Nephron progenitor cell (in vitro differentiated cells): ENCODE measurements around the gene NMT1.
"Not testable (repeated sequence)": the region's sequence is repeated elsewhere in the genome, so short reads cannot be mapped to it uniquely, and the experiment has no call there.

Source experiments
- DNase-seq: peaks from one replicate; pipeline ENCODE4 v3.0.0; 2021
- H3K27ac Mint-ChIP-seq: 2 replicates; pipeline ENCODE4 v1.8.0; 2021; ENCODE audit warnings: mild to moderate bottlenecking, moderate library complexity, mixed read lengths
- H3K27me3 Mint-ChIP-seq: 2 replicates; pipeline ENCODE4 v1.8.0; 2021; ENCODE audit warnings: mild to moderate bottlenecking, low read depth, mixed read lengths; ENCODE audit not compliant: poor library complexity
- H3K36me3 Mint-ChIP-seq: 2 replicates; pipeline ENCODE4 v1.8.0; 2021; ENCODE audit warnings: low read depth, mixed read lengths
- H3K4me1 Mint-ChIP-seq: 2 replicates; pipeline ENCODE4 v1.8.0; 2021; ENCODE audit warnings: mixed read lengths
- H3K4me3 Mint-ChIP-seq: 2 replicates; pipeline ENCODE4 v1.8.0; 2021; ENCODE audit warnings: mild to moderate bottlenecking, moderate library complexity, mixed read lengths
- H3K9me3 Mint-ChIP-seq: 2 replicates; pipeline ENCODE4 v1.8.0; 2021; ENCODE audit warnings: mild to moderate bottlenecking, moderate library complexity, mixed read lengths
- TF ChIP-seq, protein P1 (sequence below): fragments of 200-600 bp; sonication (generic); IDR thresholded peaks from 2 replicates; pipeline ENCODE4 v1.5.0; 2021; ENCODE audit warnings: antibody characterized with exemption

The NMT1 gene

DNA sequence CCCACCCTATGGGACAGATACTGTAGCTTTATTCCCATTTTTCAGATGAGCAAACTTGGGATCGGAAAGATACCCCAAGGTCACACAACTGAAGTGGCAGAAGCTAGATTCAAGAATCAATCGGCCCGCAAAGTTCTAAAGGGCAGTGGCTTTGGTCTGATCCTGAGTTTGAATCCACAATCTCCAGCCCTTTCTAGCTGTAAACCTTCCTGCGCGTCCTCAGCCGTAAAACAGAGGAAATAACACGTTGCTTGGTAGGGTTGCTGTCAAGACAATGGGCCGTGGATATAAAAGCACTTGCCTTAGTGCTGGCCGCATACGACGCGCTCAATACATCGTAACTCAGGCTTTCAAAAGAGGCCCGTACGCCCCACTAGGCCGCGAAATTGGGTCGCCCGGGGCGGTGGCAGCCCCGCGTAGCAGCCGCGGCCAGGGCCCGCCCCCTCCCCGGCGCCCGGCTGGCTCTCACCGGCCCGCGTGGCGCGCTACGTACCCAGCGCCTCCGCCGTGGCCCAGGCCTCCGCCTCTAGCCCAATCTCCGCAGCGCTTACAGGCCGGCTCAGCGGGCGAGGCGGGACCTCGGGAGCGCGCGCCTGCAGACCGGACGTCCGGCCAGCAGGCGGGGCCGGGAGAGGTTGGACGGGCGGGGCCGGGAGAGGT, 9.9 kb upstream of the NMT1 start, which contains the start of gene DCAKD:
DCAKD (minus strand) TSS at position 573 of the 660 bp plus-strand sequence. CDS start 16,747 bp downstream, outside the sequence.
- Mint-ChIP-seq H3K27me3 (peaks cover 5% of the 10 kb centered on the region), H3K4me1 (peaks cover 37% of the 10 kb centered on the region), H3K4me3 (peak within 1 kb of the TSS; percentile 90), H3K36me3 (peaks cover 8% of the 10 kb centered on the region), H3K27ac (peak within 1 kb of the TSS; percentile 95), H3K9me3 (no peaks in the 10 kb centered on the region)
- TF ChIP-seq, protein P1, sequence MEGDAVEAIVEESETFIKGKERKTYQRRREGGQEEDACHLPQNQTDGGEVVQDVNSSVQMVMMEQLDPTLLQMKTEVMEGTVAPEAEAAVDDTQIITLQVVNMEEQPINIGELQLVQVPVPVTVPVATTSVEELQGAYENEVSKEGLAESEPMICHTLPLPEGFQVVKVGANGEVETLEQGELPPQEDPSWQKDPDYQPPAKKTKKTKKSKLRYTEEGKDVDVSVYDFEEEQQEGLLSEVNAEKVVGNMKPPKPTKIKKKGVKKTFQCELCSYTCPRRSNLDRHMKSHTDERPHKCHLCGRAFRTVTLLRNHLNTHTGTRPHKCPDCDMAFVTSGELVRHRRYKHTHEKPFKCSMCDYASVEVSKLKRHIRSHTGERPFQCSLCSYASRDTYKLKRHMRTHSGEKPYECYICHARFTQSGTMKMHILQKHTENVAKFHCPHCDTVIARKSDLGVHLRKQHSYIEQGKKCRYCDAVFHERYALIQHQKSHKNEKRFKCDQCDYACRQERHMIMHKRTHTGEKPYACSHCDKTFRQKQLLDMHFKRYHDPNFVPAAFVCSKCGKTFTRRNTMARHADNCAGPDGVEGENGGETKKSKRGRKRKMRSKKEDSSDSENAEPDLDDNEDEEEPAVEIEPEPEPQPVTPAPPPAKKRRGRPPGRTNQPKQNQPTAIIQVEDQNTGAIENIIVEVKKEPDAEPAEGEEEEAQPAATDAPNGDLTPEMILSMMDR: no peak
- peak; percentile 91 for DNase-seq

DNA sequence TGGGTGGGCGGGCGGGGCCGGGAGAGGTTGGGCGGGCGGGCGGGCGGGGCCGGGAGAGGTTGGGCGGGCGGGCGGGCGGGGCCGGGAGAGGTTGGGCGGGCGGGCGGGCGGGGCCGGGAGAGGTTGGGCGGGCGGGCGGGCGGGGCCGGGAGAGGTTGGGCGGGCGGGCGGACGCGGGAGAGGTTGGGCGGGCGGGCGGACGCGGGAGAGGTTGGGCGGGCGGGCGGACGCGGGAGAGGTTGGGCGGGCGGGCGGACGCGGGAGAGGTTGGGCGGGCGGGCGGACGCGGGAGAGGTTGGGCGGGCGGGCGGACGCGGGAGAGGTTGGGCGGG, 9.4 kb upstream of the NMT1 start:
- peak overlapping the region; percentile 76 for H3K4me3 Mint-ChIP-seq
- not testable (repeated sequence) for H3K27ac Mint-ChIP-seq, H3K36me3 Mint-ChIP-seq, H3K27me3 Mint-ChIP-seq, DNase-seq, H3K9me3 Mint-ChIP-seq
- peaks cover 32% of the 10 kb centered on the region for H3K4me1 Mint-ChIP-seq

DNA sequence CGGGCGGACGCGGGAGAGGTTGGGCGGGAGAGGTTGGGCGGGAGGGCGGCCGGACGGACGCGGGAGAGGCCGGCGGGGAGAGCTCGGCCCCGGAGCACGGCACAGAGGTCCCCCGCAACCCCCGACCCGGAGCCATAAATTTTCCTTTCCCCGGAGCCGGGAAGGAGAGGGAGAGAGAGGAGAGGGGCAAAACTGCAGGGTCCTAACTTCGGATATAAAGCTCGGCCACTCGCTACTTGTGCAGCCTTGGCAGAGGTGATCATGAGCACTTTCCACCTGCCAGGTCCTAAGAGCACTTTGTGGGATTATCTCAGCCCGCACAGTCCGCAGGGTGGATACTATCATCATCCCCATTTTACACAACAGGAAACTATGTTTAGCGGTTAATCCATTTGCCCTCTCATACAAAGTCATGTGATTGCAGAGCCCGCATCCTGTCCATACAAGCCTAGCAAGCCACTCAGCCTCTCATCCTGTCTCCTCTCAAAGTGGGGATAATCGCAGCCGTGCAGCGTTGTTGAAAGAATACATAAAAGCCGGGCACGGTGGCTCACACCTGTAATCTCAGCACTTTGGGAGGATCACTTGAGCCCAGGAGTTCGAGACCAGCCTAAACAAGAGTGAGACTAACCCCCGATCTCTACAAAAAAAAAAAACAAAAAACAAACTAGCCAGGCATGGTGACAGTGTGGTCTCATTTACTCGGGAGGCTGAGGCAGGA, 8.9 kb upstream of the NMT1 start:
- H3K27me3 Mint-ChIP-seq: peaks cover 5% of the 10 kb centered on the region
- peaks cover 27% of the 10 kb centered on the region for H3K4me1 Mint-ChIP-seq

DNA sequence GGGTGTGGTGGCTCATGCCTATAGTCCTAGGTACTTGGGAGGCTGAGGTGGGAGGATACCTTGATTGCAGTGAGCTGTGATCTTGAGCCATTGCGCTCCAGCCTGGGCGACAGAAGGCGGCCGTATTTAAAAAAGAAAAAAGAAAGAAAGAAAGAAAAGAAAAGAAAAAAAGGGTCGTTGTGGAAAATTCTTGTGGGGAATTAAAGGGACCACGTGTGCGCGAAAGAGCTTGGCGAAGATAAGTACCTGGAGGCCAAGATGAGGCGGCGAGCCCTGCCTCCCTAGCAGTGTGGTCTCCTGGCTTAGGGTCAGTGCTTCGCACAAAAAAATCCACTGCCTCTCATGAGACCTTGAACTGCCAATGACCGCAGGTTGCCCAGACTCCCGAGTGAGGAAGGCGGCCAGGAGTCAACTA, 728 bp upstream of the NMT1 start:
- peak overlapping the region; percentile 98 for H3K4me3 Mint-ChIP-seq
- H3K4me1 Mint-ChIP-seq: peaks cover 31% of the 10 kb centered on the region
- no peaks in the 10 kb centered on the region for H3K9me3 Mint-ChIP-seq
- peak overlapping the region; percentile 99 for H3K27ac Mint-ChIP-seq
- no peaks in the 10 kb centered on the region for H3K27me3 Mint-ChIP-seq
- no peak for DNase-seq
- TF ChIP-seq, protein P1: no peak
- H3K36me3 Mint-ChIP-seq: peaks cover 17% of the 10 kb centered on the region

More for the DNA sequence above, 8.9 kb upstream of the NMT1 start:
- DNase-seq: peak; percentile 74
- no peaks in the 10 kb centered on the region for H3K36me3 Mint-ChIP-seq
- TF ChIP-seq, protein P1: no peak
- H3K27ac Mint-ChIP-seq: no peak overlapping the region
- peak overlapping the region; percentile 76 for H3K4me3 Mint-ChIP-seq
- H3K9me3 Mint-ChIP-seq: no peaks in the 10 kb centered on the region

DNA sequence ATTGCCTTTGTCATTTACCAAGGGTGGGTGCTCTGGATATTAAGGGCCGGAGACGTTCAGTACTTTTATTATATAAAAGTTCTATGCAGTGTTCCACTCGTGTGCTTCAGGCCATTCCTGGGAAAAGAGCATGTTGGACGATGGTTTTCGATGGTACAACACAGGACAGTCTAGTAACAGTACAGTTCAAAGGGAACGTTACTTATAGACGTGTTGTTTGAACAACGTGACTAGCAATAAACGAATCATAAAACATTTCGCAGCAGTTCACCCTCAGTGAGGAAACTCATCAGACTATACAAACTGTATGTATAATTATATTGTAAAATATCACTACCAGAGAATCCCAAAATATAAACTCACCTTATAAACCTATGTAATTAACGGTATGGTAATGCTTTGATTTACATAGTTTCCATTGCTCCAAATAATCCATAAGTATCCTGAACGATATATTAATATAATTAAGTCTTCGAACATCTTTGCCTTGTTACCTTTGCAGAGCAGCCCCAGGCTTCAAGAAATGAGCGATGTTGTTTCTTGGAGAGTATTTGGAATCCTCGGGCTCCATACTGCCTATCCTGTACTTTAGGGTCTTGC, 589 bp downstream of the NMT1 start:
- Mint-ChIP-seq H3K27me3 (no peaks in the 10 kb centered on the region), H3K27ac (no peak overlapping the region)

DNA sequence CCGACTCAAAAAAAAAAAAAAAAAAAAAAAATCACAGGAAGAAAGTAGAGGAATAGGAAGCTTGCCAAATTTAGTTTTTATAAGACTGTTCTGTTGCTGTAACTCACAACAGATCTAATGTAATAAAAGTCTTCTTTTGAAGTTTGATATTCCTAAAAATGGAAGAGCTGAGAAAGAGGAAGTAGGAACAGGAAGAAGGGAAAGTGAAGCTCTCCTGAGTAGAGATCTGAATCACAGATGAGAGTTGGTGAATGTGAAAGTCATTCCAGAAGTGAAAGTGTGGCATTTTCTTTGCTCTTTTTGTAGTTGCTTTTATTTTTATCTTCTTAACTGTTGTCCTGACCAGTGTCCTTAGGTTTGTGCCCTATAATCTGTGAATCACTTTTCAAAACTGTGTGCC, 2.1 kb downstream of the NMT1 start:
- H3K27ac Mint-ChIP-seq: no peak overlapping the region
- no peak for DNase-seq
- H3K27me3 Mint-ChIP-seq: no peaks in the 10 kb centered on the region
- peaks cover 32% of the 10 kb centered on the region for H3K36me3 Mint-ChIP-seq
- TF ChIP-seq, protein P1: no peak
- H3K4me3 Mint-ChIP-seq: no peak overlapping the region
- H3K4me1 Mint-ChIP-seq: peaks cover 31% of the 10 kb centered on the region
- no peaks in the 10 kb centered on the region for H3K9me3 Mint-ChIP-seq

More for the DNA sequence above, 589 bp downstream of the NMT1 start:
- Mint-ChIP-seq H3K4me3 (peak overlapping the region; percentile 98), H3K4me1 (peaks cover 31% of the 10 kb centered on the region), H3K36me3 (peaks cover 17% of the 10 kb centered on the region), H3K9me3 (no peaks in the 10 kb centered on the region)
- DNase-seq: no peak
- TF ChIP-seq, protein P1: no peak
